ENCODE results near the gene FOXO3. TPM values are rescaled to one million over a fixed set of nuclear protein-coding genes. Genes with fewer than 3 reads are reported as not detected.

FOXO3 gene
- total RNA-seq, 4 donors from 2014 or later: 111 to 293 (median 183) TPM

GRCh38 chr6:108638993-108639392 is 78.3 kb downstream of the FOXO3 start:
- no peaks in the 10 kb centered on the region for H3K27me3 ChIP-seq
- H3K27ac ChIP-seq: peak overlapping the region in 3 of 4 donors; percentile 7 to 49 (median 42)
- H3K4me3 ChIP-seq: no peak overlapping the region
- in situ Hi-C loops (cut with MboI; ENCODE audit: low sequenced_read_pairs in 4 of 4) (no loop called here), intact Hi-C loops (cut with DNase I; ENCODE audit: low total_unique reads) (no loop called here)
- ATAC-seq (peak in 1 of 2 donors; percentile 9), DNase-seq (no peak)
- peaks cover 74 to 96% of the 10 kb centered on the region in 2 donors for H3K4me1 ChIP-seq
- no peaks in the 10 kb centered on the region for H3K36me3 ChIP-seq
- TF ChIP-seq CTCF (IDR thresholded peaks at IDR 0.05 in 4 of 5, conservative IDR thresholded peaks at IDR 0.05 in 1 of 5): no peak
- no peak for TF ChIP-seq POLR2A (IDR thresholded peaks at IDR 0.05)
- no peaks in the 10 kb centered on the region for H3K9me3 ChIP-seq

- Histone ChIP-seq H3K36me3 (no peaks in the 10 kb centered on the region), H3K27ac (peak overlapping the region in 1 of 4 donors; percentile 6), H3K4me1 (peaks cover 77 to 96% of the 10 kb centered on the region in 2 donors), H3K4me3 (no peak overlapping the region), H3K27me3 (no peaks in the 10 kb centered on the region), H3K9me3 (no peaks in the 10 kb centered on the region)
- in situ Hi-C loops (cut with MboI; ENCODE audit: low sequenced_read_pairs in 4 of 4): no loop called here
- TF ChIP-seq CTCF (IDR thresholded peaks at IDR 0.05 in 4 of 5, conservative IDR thresholded peaks at IDR 0.05 in 1 of 5) (no peak), POLR2A (IDR thresholded peaks at IDR 0.05) (no peak)
- intact Hi-C loops (cut with DNase I; ENCODE audit: low total_unique reads): no loop called here
- DNase-seq (no peak), ATAC-seq (no peak)
Observed at GRCh38 chr6:108640104-108640503, 79.4 kb downstream of the FOXO3 start.

- H3K4me3 ChIP-seq: no peak overlapping the region
- H3K9me3 ChIP-seq: no peaks in the 10 kb centered on the region
- H3K4me1 ChIP-seq: peaks cover 75 to 97% of the 10 kb centered on the region in 2 donors
- peak overlapping the region in 3 of 4 donors; percentile 3 to 42 (median 31) for H3K27ac ChIP-seq
- no peaks in the 10 kb centered on the region for H3K27me3 ChIP-seq
- no peak for ATAC-seq
- intact Hi-C loops (cut with DNase I; ENCODE audit: low total_unique reads): no loop called here
- DNase-seq: no peak
- peaks cover 0 to 9% of the 10 kb centered on the region in 2 donors for H3K36me3 ChIP-seq
- in situ Hi-C loops (cut with MboI; ENCODE audit: low sequenced_read_pairs in 4 of 4): no loop called here
- TF ChIP-seq POLR2A (IDR thresholded peaks at IDR 0.05): no peak
- TF ChIP-seq CTCF (IDR thresholded peaks at IDR 0.05 in 4 of 5, conservative IDR thresholded peaks at IDR 0.05 in 1 of 5): no peak
Observed at GRCh38 chr6:108643184-108643583, 82.5 kb downstream of the FOXO3 start.

GRCh38 chr6:108644252-108644651 is 83.5 kb downstream of the FOXO3 start:
- no peaks in the 10 kb centered on the region for H3K27me3 ChIP-seq
- TF ChIP-seq POLR2A (IDR thresholded peaks at IDR 0.05) (no peak), CTCF (IDR thresholded peaks at IDR 0.05 in 4 of 5, conservative IDR thresholded peaks at IDR 0.05 in 1 of 5) (no peak)
- peaks cover 75 to 97% of the 10 kb centered on the region in 2 donors for H3K4me1 ChIP-seq
- intact Hi-C loops (cut with DNase I; ENCODE audit: low total_unique reads): no loop called here
- ATAC-seq: no peak
- peak overlapping the region in 3 of 4 donors; percentile 3 to 42 (median 5) for H3K27ac ChIP-seq
- no peak overlapping the region for H3K4me3 ChIP-seq
- peaks cover 0 to 9% of the 10 kb centered on the region in 2 donors for H3K36me3 ChIP-seq
- in situ Hi-C loops (cut with MboI; ENCODE audit: low sequenced_read_pairs in 4 of 4): no loop called here
- DNase-seq: no peak
- no peaks in the 10 kb centered on the region for H3K9me3 ChIP-seq

- ATAC-seq: no peak
- no peak overlapping the region for H3K4me3 ChIP-seq
- no peaks in the 10 kb centered on the region for H3K9me3 ChIP-seq
- H3K4me1 ChIP-seq: peaks cover 98 to 100% of the 10 kb centered on the region in 2 donors
- H3K27ac ChIP-seq: peak overlapping the region; percentile 89 to 94 (median 92)
- H3K27me3 ChIP-seq: no peaks in the 10 kb centered on the region
- intact Hi-C loops (cut with DNase I; ENCODE audit: low total_unique reads): loop anchor here (2.0 kb wide), 1 partner anchor 15 kb away; no protein-coding TSS in a partner anchor
- in situ Hi-C loops (cut with MboI; ENCODE audit: low sequenced_read_pairs in 4 of 4): no loop called here
- peaks cover 0 to 9% of the 10 kb centered on the region in 2 donors for H3K36me3 ChIP-seq
- no peak for DNase-seq
- TF ChIP-seq CTCF (IDR thresholded peaks at IDR 0.05 in 4 of 5, conservative IDR thresholded peaks at IDR 0.05 in 1 of 5): no peak
- TF ChIP-seq POLR2A (IDR thresholded peaks at IDR 0.05): no peak
Observed at GRCh38 chr6:108648191-108648590, 87.5 kb downstream of the FOXO3 start.

All from gastrocnemius medialis (tissue), 4 donors.